K562 treated with DMSO at 1 percent for 12 hours (cell line): ENCODE data around the gene TKTL1. TPM values are rescaled to one million over a fixed set of nuclear protein-coding genes. Genes with fewer than 3 reads are reported as not detected.

Source experiments
- total RNA-seq: library from RNA; unstranded; fragments of 300-600 nt; gene quantifications from 2 replicates; pipeline ENCODE4 v1.2.3, GENCODE V29; 2022; ENCODE audit not compliant: insufficient read depth

Gene TKTL1
- 2.1 and 2.4 TPM in 2 replicates for total RNA-seq

GRCh38 chrX:154295664-154296310, at the start of gene TKTL1:
TSS of gene TKTL1 (plus strand) at chrX:154295795. CDS start at chrX:154295860, 65 bp downstream.

GRCh38 chrX:154257282-154257681, 38.3 kb upstream of the TKTL1 start, which contains the start of gene OPN1MW3:
TSS of gene OPN1MW3 (plus strand) at chrX:154257582. CDS start at chrX:154257620, 38 bp downstream.

GRCh38 chrX:154294791-154295574, 612 bp upstream of the TKTL1 start, which contains the start of gene TEX28:
TSS of gene TEX28 (minus strand) at chrX:154295124. CDS start at chrX:154292117, 3,007 bp downstream.

GRCh38 chrX:154374313-154375155, 78.9 kb downstream of the TKTL1 start, which contains the start of gene FLNA:
TSS of gene FLNA (minus strand) at chrX:154374634. CDS start at chrX:154371245, 3,389 bp downstream.

GRCh38 chrX:154378799-154379568, 83.4 kb downstream of the TKTL1 start, which contains the start of gene EMD:
TSS of gene EMD (plus strand) at chrX:154379295. CDS start at chrX:154379485, 190 bp downstream.

Other genes with a start within 250 kb of the TKTL1 start
- gene MECP2, start 198.1 kb upstream of the TKTL1 start, total RNA-seq, result 25.0 and 39.4 TPM in 2 replicates
- not detected in 2 replicates for gene OPN1LW, start 151.6 kb upstream of the TKTL1 start, total RNA-seq
- gene OPN1MW, start 113.2 kb upstream of the TKTL1 start, total RNA-seq, result not detected in 2 replicates
- gene OPN1MW2, start 76.0 kb upstream of the TKTL1 start, total RNA-seq, result not detected in 2 replicates
- gene OPN1MW3, start 38.2 kb upstream of the TKTL1 start, total RNA-seq, result not detected in 2 replicates
- gene TEX28, start 671 bp upstream of the TKTL1 start, total RNA-seq, result not detected in 2 replicates
- gene FLNA, start 78.8 kb downstream of the TKTL1 start, total RNA-seq, result 341 and 418 TPM in 2 replicates
- 91.1 and 109 TPM in 2 replicates for gene EMD, start 83.5 kb downstream of the TKTL1 start, total RNA-seq
- 13,537 and 14,219 TPM in 2 replicates for gene RPL10, start 102.6 kb downstream of the TKTL1 start, total RNA-seq
- 17.3 and 23.7 TPM in 2 replicates for gene DNASE1L1, start 113.5 kb downstream of the TKTL1 start, total RNA-seq
- gene TAFAZZIN, start 115.7 kb downstream of the TKTL1 start, total RNA-seq, result 35.8 and 57.5 TPM in 2 replicates
- 160 and 217 TPM in 2 replicates for gene ATP6AP1, start 132.9 kb downstream of the TKTL1 start, total RNA-seq
- gene GDI1, start 141.4 kb downstream of the TKTL1 start, total RNA-seq, result 95.4 and 142 TPM in 2 replicates
- 157 and 192 TPM in 2 replicates for gene FAM50A, start 148.3 kb downstream of the TKTL1 start, total RNA-seq
- 4.0 and 16.9 TPM in 2 replicates for gene PLXNA3, start 162.5 kb downstream of the TKTL1 start, total RNA-seq
- gene LAGE3, start 183.5 kb downstream of the TKTL1 start, total RNA-seq, result 161 and 296 TPM in 2 replicates
- gene UBL4A, start 190.8 kb downstream of the TKTL1 start, total RNA-seq, result 70.2 and 101 TPM in 2 replicates
- 31.6 and 46.3 TPM in 2 replicates for gene SLC10A3, start 194.8 kb downstream of the TKTL1 start, total RNA-seq
- 90.5 and 100 TPM in 2 replicates for gene FAM3A, start 220.4 kb downstream of the TKTL1 start, total RNA-seq